ENCODE measurements around the gene SLCO2B1. TPM values are rescaled to one million over a fixed set of nuclear protein-coding genes. Genes with fewer than 3 reads are reported as not detected.

SLCO2B1 gene
- total and polyA plus RNA-seq, 2 of the 8 experiments (the other 6 are each of a cell fraction or from before 2014, with no cell fraction given), result 0.03 TPM; not detected in 1

DNA sequence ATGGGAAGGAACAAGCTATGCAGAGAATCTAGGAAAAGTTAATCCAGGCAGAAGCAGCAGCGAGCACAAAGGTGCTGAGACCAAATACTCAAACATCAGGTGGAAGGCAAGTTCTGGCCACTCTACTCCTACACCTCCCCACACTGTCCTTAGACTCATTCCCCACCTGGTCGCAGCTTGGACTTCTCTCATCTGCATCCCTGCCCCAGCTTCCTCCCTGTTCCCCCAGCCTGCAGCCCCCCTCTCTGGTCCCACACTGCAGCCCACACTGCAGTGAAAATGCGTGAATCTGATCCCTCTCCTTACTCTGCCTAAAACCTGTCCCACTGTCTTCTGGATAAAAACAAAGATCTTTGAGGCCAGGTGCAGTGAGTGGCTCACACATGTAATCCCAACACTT, 98.8 kb downstream of the SLCO2B1 start (continued):
- TF ChIP-seq, protein P1, sequence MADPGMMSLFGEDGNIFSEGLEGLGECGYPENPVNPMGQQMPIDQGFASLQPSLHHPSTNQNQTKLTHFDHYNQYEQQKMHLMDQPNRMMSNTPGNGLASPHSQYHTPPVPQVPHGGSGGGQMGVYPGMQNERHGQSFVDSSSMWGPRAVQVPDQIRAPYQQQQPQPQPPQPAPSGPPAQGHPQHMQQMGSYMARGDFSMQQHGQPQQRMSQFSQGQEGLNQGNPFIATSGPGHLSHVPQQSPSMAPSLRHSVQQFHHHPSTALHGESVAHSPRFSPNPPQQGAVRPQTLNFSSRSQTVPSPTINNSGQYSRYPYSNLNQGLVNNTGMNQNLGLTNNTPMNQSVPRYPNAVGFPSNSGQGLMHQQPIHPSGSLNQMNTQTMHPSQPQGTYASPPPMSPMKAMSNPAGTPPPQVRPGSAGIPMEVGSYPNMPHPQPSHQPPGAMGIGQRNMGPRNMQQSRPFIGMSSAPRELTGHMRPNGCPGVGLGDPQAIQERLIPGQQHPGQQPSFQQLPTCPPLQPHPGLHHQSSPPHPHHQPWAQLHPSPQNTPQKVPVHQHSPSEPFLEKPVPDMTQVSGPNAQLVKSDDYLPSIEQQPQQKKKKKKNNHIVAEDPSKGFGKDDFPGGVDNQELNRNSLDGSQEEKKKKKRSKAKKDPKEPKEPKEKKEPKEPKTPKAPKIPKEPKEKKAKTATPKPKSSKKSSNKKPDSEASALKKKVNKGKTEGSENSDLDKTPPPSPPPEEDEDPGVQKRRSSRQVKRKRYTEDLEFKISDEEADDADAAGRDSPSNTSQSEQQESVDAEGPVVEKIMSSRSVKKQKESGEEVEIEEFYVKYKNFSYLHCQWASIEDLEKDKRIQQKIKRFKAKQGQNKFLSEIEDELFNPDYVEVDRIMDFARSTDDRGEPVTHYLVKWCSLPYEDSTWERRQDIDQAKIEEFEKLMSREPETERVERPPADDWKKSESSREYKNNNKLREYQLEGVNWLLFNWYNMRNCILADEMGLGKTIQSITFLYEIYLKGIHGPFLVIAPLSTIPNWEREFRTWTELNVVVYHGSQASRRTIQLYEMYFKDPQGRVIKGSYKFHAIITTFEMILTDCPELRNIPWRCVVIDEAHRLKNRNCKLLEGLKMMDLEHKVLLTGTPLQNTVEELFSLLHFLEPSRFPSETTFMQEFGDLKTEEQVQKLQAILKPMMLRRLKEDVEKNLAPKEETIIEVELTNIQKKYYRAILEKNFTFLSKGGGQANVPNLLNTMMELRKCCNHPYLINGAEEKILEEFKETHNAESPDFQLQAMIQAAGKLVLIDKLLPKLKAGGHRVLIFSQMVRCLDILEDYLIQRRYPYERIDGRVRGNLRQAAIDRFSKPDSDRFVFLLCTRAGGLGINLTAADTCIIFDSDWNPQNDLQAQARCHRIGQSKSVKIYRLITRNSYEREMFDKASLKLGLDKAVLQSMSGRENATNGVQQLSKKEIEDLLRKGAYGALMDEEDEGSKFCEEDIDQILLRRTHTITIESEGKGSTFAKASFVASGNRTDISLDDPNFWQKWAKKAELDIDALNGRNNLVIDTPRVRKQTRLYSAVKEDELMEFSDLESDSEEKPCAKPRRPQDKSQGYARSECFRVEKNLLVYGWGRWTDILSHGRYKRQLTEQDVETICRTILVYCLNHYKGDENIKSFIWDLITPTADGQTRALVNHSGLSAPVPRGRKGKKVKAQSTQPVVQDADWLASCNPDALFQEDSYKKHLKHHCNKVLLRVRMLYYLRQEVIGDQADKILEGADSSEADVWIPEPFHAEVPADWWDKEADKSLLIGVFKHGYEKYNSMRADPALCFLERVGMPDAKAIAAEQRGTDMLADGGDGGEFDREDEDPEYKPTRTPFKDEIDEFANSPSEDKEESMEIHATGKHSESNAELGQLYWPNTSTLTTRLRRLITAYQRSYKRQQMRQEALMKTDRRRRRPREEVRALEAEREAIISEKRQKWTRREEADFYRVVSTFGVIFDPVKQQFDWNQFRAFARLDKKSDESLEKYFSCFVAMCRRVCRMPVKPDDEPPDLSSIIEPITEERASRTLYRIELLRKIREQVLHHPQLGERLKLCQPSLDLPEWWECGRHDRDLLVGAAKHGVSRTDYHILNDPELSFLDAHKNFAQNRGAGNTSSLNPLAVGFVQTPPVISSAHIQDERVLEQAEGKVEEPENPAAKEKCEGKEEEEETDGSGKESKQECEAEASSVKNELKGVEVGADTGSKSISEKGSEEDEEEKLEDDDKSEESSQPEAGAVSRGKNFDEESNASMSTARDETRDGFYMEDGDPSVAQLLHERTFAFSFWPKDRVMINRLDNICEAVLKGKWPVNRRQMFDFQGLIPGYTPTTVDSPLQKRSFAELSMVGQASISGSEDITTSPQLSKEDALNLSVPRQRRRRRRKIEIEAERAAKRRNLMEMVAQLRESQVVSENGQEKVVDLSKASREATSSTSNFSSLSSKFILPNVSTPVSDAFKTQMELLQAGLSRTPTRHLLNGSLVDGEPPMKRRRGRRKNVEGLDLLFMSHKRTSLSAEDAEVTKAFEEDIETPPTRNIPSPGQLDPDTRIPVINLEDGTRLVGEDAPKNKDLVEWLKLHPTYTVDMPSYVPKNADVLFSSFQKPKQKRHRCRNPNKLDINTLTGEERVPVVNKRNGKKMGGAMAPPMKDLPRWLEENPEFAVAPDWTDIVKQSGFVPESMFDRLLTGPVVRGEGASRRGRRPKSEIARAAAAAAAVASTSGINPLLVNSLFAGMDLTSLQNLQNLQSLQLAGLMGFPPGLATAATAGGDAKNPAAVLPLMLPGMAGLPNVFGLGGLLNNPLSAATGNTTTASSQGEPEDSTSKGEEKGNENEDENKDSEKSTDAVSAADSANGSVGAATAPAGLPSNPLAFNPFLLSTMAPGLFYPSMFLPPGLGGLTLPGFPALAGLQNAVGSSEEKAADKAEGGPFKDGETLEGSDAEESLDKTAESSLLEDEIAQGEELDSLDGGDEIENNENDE (IDR thresholded peaks at IDR 0.05; ENCODE audit: insufficient replicate concordance, low read length), result no peak
- TF ChIP-seq, protein P2, sequence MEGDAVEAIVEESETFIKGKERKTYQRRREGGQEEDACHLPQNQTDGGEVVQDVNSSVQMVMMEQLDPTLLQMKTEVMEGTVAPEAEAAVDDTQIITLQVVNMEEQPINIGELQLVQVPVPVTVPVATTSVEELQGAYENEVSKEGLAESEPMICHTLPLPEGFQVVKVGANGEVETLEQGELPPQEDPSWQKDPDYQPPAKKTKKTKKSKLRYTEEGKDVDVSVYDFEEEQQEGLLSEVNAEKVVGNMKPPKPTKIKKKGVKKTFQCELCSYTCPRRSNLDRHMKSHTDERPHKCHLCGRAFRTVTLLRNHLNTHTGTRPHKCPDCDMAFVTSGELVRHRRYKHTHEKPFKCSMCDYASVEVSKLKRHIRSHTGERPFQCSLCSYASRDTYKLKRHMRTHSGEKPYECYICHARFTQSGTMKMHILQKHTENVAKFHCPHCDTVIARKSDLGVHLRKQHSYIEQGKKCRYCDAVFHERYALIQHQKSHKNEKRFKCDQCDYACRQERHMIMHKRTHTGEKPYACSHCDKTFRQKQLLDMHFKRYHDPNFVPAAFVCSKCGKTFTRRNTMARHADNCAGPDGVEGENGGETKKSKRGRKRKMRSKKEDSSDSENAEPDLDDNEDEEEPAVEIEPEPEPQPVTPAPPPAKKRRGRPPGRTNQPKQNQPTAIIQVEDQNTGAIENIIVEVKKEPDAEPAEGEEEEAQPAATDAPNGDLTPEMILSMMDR (IDR thresholded peaks at IDR 0.05; ENCODE audit: control extremely low read depth in 1 of 3, insufficient read depth in 1 of 3, low read depth in 1 of 3, low read length in 3 of 3), result no peak
- TF ChIP-seq TCF12 (IDR thresholded peaks at IDR 0.05; ENCODE audit: low read depth, low read length), result no peak
- TF ChIP-seq NRF1 (IDR thresholded peaks at IDR 0.05; ENCODE audit: low read depth, low read length), result no peak

Data from H1 (cell line).